ENCODE measurements around the gene NRG2. TPM values are rescaled to one million over a fixed set of nuclear protein-coding genes. Genes with fewer than 3 reads are reported as not detected.

The NRG2 gene
- total RNA-seq, 1 donor from 2014 or later: 0.07 TPM

DNA sequence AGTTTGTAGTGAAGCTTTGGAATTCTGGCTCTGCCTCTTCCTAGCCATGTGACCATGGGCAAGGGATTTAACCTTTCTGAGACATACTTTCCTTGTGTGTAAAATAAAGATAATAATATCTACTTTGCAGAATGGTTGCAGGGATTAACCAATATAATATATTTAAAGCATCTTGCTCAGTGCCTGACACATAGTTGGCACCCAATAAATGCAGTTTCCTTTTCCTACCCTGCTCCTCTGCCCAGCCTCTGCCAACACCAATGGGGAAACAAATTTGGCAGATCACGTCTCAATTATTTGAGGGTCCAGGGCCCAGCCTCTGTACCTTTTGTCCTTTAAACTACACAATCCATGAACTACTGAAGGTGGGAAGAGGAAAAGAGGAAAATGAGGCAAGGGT, 91.1 kb downstream of the NRG2 start:
- peaks cover 31% of the 10 kb centered on the region for H3K27me3 Mint-ChIP-seq
- ATAC-seq (ENCODE audit: low read depth) (no peak), DNase-seq (no peak)
- H3K4me1 Mint-ChIP-seq: peaks cover 2% of the 10 kb centered on the region
- no peak overlapping the region for H3K4me3 Mint-ChIP-seq
- ChIA-PET POLR2A (no interaction called here), CTCF (interaction anchor here (2.2 kb wide), 1 partner anchor 17 kb away, joined by 11 read pairs; no protein-coding TSS in a partner anchor)
- peaks cover 2% of the 10 kb centered on the region for H3K9me3 Mint-ChIP-seq
- intact Hi-C loops (cut with micrococcal nuclease): no loop called here
- TF ChIP-seq, protein P1, sequence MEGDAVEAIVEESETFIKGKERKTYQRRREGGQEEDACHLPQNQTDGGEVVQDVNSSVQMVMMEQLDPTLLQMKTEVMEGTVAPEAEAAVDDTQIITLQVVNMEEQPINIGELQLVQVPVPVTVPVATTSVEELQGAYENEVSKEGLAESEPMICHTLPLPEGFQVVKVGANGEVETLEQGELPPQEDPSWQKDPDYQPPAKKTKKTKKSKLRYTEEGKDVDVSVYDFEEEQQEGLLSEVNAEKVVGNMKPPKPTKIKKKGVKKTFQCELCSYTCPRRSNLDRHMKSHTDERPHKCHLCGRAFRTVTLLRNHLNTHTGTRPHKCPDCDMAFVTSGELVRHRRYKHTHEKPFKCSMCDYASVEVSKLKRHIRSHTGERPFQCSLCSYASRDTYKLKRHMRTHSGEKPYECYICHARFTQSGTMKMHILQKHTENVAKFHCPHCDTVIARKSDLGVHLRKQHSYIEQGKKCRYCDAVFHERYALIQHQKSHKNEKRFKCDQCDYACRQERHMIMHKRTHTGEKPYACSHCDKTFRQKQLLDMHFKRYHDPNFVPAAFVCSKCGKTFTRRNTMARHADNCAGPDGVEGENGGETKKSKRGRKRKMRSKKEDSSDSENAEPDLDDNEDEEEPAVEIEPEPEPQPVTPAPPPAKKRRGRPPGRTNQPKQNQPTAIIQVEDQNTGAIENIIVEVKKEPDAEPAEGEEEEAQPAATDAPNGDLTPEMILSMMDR (IDR thresholded peaks at IDR 0.05): no peak
- no peaks in the 10 kb centered on the region for H3K36me3 Mint-ChIP-seq (ENCODE audit: low read depth)
- H3K27ac Mint-ChIP-seq: no peak overlapping the region

DNA sequence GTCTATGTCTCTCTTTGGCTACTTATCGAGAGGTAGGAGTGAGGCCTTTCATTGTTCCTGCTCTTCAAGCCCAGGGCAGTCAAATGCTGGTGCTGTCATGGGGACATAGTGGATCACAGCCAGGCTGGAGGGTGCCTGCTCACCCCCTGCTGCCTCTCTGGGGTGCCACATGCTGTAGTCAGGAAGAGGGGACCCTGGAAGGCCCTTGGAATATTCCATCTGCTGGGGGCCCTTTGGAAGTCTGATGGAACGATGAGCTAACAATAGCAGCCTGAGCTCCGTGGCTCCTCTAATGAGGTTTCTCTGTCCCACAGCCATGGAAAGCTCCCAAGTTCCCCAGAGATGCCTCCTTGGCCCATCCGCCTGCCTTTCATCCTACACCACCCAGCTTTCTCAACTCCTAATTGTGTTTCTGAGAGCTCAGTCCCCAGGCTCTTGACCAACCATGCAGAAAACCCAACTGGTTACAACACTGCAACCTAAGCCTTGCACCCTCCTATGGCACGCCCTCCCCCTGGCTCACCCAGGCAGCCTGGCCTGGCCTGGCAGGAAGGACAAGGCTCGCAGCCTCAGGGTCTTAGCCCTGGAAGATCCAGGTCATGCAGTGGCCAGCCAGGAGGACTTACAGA, 91.7 kb downstream of the NRG2 start:
- Mint-ChIP-seq H3K27me3 (peaks cover 30% of the 10 kb centered on the region), H3K4me3 (no peak overlapping the region), H3K36me3 (ENCODE audit: low read depth) (no peaks in the 10 kb centered on the region), H3K4me1 (peaks cover 5% of the 10 kb centered on the region), H3K27ac (no peak overlapping the region), H3K9me3 (peaks cover 2% of the 10 kb centered on the region)
- DNase-seq (no peak), ATAC-seq (ENCODE audit: low read depth) (no peak)
- TF ChIP-seq, protein P1 (IDR thresholded peaks at IDR 0.05): no peak
- ChIA-PET CTCF (interaction anchor here (2.2 kb wide), 1 partner anchor 17 kb away, joined by 11 read pairs; no protein-coding TSS in a partner anchor), POLR2A (no interaction called here)
- intact Hi-C loops (cut with micrococcal nuclease): no loop called here

DNA sequence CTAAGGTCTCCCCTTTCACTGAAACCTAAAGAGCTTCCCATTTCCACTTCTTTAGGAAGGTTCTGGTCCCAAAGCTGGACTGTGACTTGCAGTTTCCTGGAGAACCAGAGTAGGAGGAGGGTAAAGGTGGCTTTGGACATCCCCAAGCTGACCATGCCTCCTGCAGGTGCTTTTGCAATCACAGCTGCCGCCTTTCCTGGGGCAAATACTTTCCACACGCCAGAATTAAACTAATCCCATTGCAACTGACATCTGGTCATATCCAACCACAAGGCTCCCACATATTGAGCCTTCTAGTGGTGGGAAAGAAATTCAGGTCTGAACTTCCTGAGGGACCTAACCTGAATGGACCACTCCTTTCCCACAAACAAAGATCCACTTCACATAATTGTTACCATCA, 92.7 kb downstream of the NRG2 start:
- no peak overlapping the region for H3K27ac Mint-ChIP-seq
- peaks cover 2% of the 10 kb centered on the region for H3K9me3 Mint-ChIP-seq
- POLR2A ChIA-PET: no interaction called here
- no peak overlapping the region for H3K4me3 Mint-ChIP-seq
- DNase-seq (no peak), ATAC-seq (ENCODE audit: low read depth) (no peak)
- H3K27me3 Mint-ChIP-seq: peaks cover 25% of the 10 kb centered on the region
- TF ChIP-seq, protein P1 (IDR thresholded peaks at IDR 0.05): no peak
- H3K36me3 Mint-ChIP-seq (ENCODE audit: low read depth): no peaks in the 10 kb centered on the region
- intact Hi-C loops (cut with micrococcal nuclease): no loop called here
- peaks cover 13% of the 10 kb centered on the region for H3K4me1 Mint-ChIP-seq
- CTCF ChIA-PET: interaction anchor here (2.2 kb wide), 1 partner anchor 18 kb away, joined by 11 read pairs; no protein-coding TSS in a partner anchor

DNA sequence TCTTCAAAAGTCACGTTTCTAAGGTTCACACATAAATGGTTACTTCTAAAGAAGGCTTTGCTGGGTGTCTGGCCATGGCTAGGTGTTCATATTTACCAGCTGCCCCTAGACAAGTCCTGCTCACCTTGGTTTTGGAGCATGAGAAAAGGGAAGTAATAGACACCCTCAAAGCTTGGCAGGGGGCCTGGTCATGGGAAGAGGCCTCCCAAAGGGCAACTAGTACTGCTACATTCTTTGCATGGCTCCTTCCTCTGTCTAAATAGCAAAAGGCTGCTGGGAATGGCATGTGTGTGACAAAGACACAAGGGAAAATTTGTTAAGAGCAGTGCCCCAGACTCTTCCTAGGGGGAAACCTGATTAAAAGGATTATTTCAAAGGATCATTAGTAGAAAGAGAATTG, 93.4 kb downstream of the NRG2 start:
- intact Hi-C loops (cut with micrococcal nuclease): no loop called here
- H3K9me3 Mint-ChIP-seq: peaks cover 4% of the 10 kb centered on the region
- peaks cover 20% of the 10 kb centered on the region for H3K4me1 Mint-ChIP-seq
- no peak for ATAC-seq (ENCODE audit: low read depth)
- no peak overlapping the region for H3K27ac Mint-ChIP-seq
- ChIA-PET CTCF (interaction anchor here (2.2 kb wide), 1 partner anchor 19 kb away, joined by 11 read pairs; no protein-coding TSS in a partner anchor), POLR2A (no interaction called here)
- H3K36me3 Mint-ChIP-seq (ENCODE audit: low read depth): no peaks in the 10 kb centered on the region
- H3K4me3 Mint-ChIP-seq: no peak overlapping the region
- TF ChIP-seq, protein P1 (IDR thresholded peaks at IDR 0.05): no peak
- peaks cover 26% of the 10 kb centered on the region for H3K27me3 Mint-ChIP-seq
- no peak for DNase-seq

DNA sequence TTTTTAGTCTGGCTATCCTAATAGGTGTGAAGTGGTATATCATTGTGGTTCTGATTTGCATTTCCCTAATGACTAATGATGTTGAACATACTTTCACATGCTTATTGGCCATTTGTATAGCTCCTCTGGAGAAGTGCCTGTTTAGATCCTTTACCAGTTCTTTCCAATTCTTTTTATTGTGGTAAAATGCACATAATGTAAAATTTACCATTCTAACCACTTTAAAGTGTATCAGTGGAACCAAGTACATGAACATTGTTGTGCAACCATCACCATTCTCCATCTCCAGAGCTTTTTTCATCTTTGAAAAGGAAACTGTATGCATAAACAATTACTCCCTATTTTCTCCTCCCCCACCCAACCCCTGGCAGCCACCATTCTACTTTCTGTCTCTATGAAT, 95.4 kb downstream of the NRG2 start:
- Mint-ChIP-seq H3K36me3 (ENCODE audit: low read depth) (no peaks in the 10 kb centered on the region), H3K27ac (no peak overlapping the region), H3K4me3 (no peak overlapping the region), H3K4me1 (peaks cover 22% of the 10 kb centered on the region), H3K27me3 (peaks cover 15% of the 10 kb centered on the region), H3K9me3 (peaks cover 10% of the 10 kb centered on the region)
- ChIA-PET POLR2A (no interaction called here), CTCF (interaction anchor here (0.6 kb wide), 1 partner anchor 10 kb away, joined by 4 read pairs; no protein-coding TSS in a partner anchor)
- TF ChIP-seq, protein P1 (IDR thresholded peaks at IDR 0.05): no peak
- DNase-seq (no peak), ATAC-seq (ENCODE audit: low read depth) (no peak)
- intact Hi-C loops (cut with micrococcal nuclease): no loop called here

Data from activated B cell treated with CpG ODN at 0.5 μM for 24 hours (primary cell).